WERI-Rb-1 (cell line): Measurements from ENCODE around the gene DDX52.

Source experiments
- DNase-seq: peaks from one replicate; pipeline ENCODE4 v3.0.0-alpha.2; 2020
- H3K27ac ChIP-seq: fragments of 250-450 bp; sonication (Bioruptor Pico); 2 replicates; pipeline ENCODE4 v1.5.1; 2020; ENCODE audit warnings: mild to moderate bottlenecking, moderate library complexity
- H3K27me3 ChIP-seq: fragments of 250-450 bp; sonication (Bioruptor Pico); 2 replicates; pipeline ENCODE4 v1.5.1; 2021; ENCODE audit warnings: mild to moderate bottlenecking, low read depth, moderate library complexity; ENCODE audit not compliant: insufficient read depth, severe bottlenecking
- H3K36me3 ChIP-seq: fragments of 250-450 bp; sonication (Bioruptor Pico); 2 replicates; pipeline ENCODE4 v1.5.1; 2020; ENCODE audit warnings: mild to moderate bottlenecking, moderate library complexity
- H3K4me3 ChIP-seq: 2 replicates; pipeline ENCODE4 v1.5.1; 2011; ENCODE audit warnings: low read depth, mild to moderate bottlenecking, control low read depth, low read length
- H3K9me3 ChIP-seq: fragments of 250-450 bp; sonication (Bioruptor Pico); 2 replicates; pipeline ENCODE4 v1.5.1; 2021; ENCODE audit warnings: mild to moderate bottlenecking, moderate library complexity; ENCODE audit not compliant: severe bottlenecking
- CTCF ChIP-seq: IDR thresholded peaks from 2 replicates; pipeline ENCODE4 v1.5.1; 2011; ENCODE audit warnings: low read depth, mild to moderate bottlenecking, control low read depth, inconsistent platforms, low read length

Gene DDX52

DNA sequence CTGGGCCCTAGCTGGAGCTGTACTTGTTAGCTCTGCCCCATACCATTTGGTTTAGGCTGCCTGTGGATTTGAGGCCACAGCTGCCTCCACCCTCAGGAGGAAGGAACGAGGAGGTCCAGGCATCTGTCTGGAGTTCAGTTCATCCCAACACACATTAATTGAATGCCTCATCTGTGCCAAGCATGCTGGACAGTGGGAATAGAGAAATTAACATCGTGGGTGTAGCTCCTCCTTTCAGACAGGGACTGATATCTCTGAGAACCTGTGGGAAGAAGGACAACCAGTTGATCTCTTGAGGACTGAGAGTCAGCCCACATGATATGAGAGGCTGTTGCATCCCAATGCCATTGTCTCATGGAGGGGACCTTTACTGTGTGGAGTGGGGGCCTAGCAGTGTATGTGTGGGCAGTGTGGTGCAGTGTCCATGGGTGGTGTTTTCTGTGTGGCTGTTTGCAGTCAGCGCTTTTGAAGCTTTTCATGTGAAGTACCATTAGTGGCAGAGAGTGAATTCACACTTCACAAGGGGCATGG, 29.4 kb upstream of the DDX52 start:
- H3K27me3 ChIP-seq, result no peaks in the 10 kb centered on the region
- H3K27ac ChIP-seq, result no peak overlapping the region
- no peaks in the 10 kb centered on the region for H3K36me3 ChIP-seq
- H3K4me3 ChIP-seq, result no peak overlapping the region
- no peak for TF ChIP-seq CTCF
- no peaks in the 10 kb centered on the region for H3K9me3 ChIP-seq
- DNase-seq, result no peak

DNA sequence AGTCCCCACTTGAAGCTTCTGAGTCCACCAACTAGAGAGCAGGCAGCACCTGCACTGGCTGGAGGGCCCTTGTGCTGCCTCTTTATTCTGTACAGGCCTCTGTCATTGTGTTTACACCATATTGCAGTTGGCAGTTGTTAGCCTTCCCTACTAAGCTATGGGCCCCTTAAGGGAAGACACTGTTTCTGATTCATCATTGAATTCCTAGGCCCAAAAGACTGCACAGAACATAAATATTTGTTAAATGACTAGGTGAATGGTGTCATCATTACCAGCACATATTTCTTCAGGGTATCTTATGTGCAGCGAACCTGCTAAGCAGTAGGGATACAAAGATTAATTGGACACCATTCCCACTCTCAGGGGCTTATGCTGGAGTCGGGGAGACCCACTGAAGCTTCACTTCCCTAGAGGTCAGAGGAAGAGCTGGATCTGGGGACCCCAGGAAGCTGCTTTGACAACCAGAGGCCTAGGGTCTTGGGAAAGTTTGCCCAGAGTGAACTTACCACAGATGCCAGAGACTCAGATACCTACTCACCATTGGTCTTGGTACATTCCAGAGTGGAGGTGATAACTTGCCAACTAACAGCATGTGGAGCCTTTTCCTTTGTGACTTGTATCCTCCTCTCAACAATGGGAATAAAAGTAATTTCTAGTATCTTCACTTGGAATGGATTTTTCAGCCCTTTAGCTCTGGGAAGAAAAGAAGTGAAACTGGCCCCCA, 28.7 kb upstream of the DDX52 start:
- H3K4me3 ChIP-seq, result no peak overlapping the region
- no peak for TF ChIP-seq CTCF
- H3K27ac ChIP-seq, result no peak overlapping the region
- H3K27me3 ChIP-seq, result no peaks in the 10 kb centered on the region
- H3K36me3 ChIP-seq, result no peaks in the 10 kb centered on the region
- DNase-seq, result no peak
- H3K9me3 ChIP-seq, result no peaks in the 10 kb centered on the region

DNA sequence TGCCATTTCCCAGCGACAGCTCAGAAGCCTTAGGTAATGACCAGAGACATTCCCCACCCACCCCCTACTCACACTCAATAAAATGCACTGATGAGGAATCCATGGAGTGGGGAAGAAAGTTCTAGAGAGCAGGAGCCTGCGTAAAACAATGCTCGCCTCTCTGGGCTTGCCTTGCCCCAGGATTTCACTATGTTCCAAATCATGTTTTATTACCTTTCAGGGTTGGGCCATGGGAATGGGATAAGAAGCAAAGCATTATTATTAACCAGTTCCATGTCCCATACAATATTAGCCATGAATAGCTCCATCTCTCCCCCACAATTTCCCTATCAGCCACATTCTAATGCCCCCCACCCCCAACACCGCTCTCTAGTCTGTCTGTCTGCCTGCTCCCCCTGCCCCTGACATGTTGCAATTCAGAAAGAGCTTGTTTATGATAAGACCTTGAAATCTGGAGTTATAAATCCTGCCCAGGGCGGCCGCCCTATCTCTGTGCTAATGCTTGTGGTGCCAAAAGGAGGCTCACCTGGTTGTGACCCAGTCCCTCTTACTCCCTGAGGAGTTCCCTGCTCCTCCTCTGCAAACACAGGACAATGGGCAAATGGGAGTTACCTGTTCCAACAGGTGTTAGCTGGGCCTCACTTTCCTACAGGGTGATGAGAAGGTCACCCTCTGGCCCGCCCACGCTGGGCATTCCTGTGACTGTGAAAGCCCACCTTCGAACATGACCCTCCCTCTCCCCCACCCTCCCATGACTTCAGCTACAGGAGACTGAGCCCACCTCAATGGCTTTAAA, 28.0 kb upstream of the DDX52 start:
- no peak overlapping the region for H3K4me3 ChIP-seq
- no peak for DNase-seq
- no peaks in the 10 kb centered on the region for H3K36me3 ChIP-seq
- H3K27me3 ChIP-seq, result no peaks in the 10 kb centered on the region
- H3K9me3 ChIP-seq, result no peaks in the 10 kb centered on the region
- H3K27ac ChIP-seq, result no peak overlapping the region
- no peak for TF ChIP-seq CTCF

GRCh38 chr17:37667039-37667438, 23.8 kb upstream of the DDX52 start:
- H3K9me3 ChIP-seq, result no peaks in the 10 kb centered on the region
- no peak overlapping the region for H3K27ac ChIP-seq
- no peaks in the 10 kb centered on the region for H3K36me3 ChIP-seq
- H3K27me3 ChIP-seq, result no peaks in the 10 kb centered on the region
- H3K4me3 ChIP-seq, result no peak overlapping the region
- DNase-seq, result no peak
- TF ChIP-seq CTCF, result no peak

- H3K27me3 ChIP-seq, result no peaks in the 10 kb centered on the region
- H3K4me3 ChIP-seq, result no peak overlapping the region
- H3K27ac ChIP-seq, result no peak overlapping the region
- no peak for DNase-seq
- H3K9me3 ChIP-seq, result no peaks in the 10 kb centered on the region
- no peaks in the 10 kb centered on the region for H3K36me3 ChIP-seq
- TF ChIP-seq CTCF, result no peak
Measured at GRCh38 chr17:37664214-37664613, 21.0 kb upstream of the DDX52 start.
